HG02973 (cell line): ENCODE data around the gene DNM2.

ENCODE experiments used
- ATAC-seq: cut with Tn5 transposase; IDR thresholded peaks from one replicate; pipeline ENCODE4 v1.9.1; 2021; ENCODE audit warnings: moderate library complexity; ENCODE audit not compliant: unreplicated experiment

DNM2 gene

GRCh38 chr19:10690341-10690781, 27.5 kb upstream of the DNM2 start:
- no peak for ATAC-seq

DNA sequence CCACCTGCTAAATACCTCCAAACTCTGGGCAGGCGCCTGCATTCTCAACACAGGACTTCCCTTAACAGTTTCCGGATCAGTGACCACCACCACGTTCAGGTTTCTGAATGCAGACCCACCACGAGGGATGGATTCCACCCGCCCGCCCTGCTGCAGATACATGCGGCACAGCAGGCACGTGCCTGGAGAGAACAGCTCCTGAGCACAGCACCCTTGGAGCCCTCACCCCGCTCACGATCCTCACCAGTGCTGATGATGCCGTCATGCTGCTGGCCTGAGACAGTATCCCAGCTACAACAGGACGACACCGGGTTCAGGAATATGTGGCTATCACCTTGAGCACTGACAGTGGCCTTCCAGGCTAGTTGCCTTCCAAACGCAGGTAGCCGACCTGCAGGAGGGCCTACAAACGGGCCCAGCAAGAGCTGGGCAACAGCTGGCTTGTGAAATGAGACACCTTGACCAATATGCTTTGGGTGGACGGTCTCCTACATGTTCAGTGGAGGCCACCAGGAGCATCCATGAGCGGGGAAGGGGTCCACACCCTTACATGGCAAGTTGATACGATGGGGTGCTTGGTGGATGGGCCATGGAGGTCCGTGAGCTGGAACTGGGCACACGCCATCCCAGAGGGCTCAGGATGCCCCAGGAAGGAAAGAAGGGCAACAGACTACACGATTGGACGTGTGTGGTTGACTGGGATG, 26.5 kb upstream of the DNM2 start:
- ATAC-seq: no peak

DNA sequence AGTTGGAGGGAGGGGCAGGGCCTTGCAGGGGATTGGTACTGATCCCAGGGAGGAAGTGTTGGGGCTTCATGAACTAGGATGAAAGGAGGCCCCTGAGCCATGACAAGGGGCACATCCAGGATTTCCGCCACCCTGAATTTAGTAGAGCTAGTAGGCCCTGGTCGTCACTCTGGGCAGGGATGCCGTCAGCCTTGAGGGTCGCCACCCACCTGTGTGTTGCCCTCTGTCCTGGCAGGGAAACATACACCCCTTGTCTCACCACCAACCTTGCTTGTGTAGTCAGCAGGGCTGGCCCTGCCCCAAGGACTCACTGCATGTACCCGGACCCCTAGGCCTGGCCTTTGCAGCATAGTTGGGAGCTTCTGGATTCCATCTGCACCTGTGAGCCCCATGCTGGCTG, 26.0 kb upstream of the DNM2 start:
- no peak for ATAC-seq

DNA sequence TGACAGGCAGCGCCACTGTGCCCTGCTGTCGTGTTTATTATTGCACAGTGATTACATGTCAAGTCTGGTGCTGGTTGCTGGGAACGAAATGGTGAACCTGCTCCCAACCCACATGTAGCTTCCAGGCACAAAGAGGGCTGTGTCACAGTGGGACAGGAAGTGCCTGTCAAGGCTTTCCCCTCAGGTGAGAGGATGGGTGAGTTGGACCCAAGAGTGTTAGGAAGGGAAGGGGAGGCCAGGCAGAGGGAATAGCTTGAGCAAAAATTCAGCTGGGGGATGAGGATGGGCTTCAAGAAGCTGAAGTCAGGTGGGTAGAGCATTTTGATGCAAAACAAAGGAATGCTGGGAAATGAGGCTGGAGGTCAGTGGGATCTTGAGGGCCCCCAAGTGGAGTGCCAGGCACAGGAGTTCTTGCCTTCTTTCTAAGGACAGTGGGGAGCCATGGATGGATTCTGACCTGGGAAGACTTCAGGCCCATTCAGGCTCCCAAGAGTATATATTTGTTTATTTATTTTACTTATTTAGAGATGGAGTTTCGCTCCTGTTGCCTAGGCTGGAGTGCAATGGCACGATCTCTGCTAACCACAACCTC, 25.1 kb upstream of the DNM2 start:
- ATAC-seq: no peak

- ATAC-seq: no peak
Measured at GRCh38 chr19:10694706-10695307, 23.1 kb upstream of the DNM2 start.

- peak; percentile 63 for ATAC-seq
Measured at GRCh38 chr19:10695401-10696398, 22.2 kb upstream of the DNM2 start.

DNA sequence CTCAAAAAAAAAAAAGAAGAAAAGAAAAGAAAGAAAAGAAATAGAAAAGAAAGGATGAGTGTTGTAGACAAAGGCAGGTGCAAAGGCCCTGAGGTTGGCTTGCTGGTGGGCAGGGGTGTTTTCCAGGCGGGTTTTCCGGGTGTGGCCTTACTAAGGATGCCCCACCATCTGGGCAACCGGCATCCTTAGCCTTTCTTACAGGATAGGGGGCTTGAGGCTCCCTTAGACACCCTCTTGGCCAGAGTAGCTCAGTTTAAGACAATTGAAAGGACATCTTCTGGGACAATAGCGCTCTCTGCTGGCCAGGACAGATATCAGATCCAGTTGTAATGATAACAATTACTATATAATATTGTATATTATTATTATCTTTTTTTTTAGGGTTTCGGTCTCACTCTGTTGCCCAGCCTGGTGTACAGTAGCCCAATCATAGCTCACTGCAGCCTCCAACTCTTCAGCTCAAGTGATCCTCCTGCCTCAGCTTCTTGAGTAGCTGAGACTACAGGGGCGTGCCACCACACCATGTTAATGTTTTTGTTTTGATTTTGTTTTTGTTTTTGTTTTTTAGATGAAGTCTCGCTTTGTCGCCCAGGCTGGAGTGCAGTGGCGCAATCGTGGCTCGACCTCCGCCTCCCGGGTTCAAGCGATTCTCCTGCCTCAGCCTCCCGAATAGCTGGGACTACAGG, 18.1 kb upstream of the DNM2 start:
- no peak for ATAC-seq

DNA sequence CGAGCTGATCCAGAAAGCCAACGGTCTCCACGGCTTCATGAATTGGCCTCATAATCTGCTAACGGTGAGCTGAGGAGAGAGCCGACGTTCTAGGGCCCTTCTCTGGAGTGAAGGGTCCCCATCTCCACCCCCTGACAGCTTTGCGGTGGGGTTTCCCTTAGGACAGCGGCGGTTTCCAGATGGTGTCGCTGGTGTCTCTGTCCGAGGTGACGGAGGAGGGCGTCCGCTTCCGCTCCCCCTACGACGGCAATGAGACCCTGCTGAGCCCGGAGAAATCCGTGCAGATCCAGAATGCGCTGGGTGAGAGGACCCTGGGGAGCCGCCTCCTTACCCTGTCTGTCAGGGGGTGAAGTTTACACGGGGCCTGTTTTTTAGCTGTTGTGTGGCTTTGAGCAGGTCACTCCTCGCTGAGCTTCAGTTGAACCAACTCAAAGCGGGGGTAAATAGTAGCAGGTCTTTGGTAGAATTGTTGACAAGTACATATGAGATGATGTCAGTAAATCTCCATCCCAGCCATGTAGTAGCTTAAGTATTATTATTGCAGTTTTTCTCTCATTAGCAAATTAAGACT, 15.8 kb upstream of the DNM2 start:
- ATAC-seq: peak; percentile 41

- no peak for ATAC-seq
Measured at GRCh38 chr19:10706990-10707389, 10.9 kb upstream of the DNM2 start.

GRCh38 chr19:10707440-10707839, 10.4 kb upstream of the DNM2 start:
- ATAC-seq: no peak

DNA sequence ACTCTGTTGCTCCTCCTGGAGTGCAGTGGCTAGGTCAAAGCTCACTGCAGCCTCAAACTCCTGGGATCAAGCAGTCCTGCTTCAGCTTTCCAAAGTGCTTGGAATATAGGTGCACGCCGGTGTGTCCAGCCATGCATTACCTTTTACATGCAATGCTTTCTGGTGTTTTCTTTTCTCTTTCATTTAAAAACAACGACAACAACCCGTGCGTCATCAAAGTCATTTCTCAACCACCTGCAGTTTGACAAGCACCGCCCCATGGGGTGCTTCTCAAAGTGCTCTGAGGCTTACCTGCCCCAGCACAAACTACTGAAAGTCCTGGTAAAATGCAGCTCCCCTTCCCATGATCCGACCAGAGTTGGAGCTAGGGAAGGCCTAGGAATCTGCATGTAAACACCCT, 9.6 kb upstream of the DNM2 start:
- no peak for ATAC-seq

GRCh38 chr19:10712045-10712444, 5.8 kb upstream of the DNM2 start:
- ATAC-seq: no peak

GRCh38 chr19:10712754-10713153, 5.1 kb upstream of the DNM2 start:
- no peak for ATAC-seq

DNA sequence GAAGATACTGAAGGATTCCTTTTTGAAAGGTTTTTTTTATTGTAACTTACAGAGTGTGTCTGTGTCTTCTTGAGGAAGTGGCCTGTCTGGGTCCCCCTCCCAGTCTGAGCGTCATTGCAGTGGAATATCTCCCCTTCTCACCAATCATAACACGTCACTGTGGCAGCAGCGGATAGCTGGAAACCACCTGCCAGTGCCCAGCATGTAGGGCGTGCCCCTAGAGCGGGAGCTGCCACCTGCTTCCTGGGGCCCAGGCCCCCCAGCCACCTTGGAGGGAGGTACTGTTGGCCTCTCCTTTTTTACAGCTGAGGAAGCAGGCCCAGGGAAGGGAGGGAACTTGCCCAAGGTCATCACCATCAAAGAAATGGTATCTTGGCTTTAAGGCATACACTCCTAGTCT, 4.6 kb upstream of the DNM2 start:
- ATAC-seq: no peak

DNA sequence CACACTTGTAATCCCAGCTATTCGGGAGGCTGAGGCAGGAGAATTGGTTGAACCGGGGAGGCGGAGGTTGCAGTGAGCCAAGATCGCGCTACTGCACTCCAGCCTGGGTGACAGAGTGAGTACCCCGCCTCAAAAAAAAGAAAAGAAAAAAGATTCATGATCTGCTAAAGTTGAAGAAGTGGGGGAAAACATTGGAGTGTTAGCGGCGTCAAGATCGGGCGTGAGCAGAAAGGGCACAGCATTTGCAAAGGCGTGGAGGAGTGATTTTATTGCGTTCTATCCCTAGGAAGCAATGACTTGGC, 874 bp upstream of the DNM2 start:
- ATAC-seq: no peak

DNA sequence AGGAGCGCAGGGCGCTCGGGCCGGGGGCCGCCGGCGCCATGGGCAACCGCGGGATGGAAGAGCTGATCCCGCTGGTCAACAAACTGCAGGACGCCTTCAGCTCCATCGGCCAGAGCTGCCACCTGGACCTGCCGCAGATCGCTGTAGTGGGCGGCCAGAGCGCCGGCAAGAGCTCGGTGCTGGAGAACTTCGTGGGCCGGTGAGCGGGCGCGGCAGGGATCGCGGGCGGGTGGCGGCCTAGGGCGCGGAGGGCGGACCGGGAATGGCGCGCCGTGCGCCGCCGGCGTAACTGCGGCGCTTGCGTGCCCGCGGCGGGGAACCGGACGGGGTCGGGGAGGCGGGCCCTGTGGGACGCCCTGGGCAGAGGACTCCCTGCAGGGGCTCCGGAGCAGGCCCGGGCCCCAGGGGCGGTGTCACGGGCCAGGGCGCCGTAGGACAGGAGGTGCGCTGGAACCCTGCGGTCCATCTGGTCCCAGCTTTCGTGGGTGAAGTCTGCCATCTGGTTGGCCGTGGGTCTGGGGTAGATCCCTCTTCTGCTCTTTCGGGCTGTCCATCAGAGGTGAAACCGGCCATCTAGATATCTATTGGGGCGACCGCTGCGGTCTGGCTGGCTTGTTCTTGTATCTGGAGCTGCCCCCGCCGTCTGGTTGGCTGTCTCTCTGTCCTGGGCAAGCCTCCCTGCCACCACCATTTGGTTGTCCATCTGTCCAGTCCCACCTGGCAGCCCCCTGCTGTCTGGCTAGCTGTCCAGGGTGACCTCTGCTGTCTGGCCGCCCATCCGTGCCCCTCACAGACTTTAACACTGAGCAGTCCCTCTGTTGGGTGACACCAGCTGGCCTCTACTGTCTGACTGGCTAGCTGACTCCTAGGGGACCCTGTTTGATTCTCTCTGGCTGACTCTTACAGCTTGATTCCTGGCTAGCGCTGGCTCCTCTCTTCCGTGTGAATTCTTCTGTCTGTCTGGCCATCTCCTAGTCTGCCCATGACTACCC, 622 bp downstream of the DNM2 start:
- ATAC-seq: no peak

- ATAC-seq: no peak
Measured at GRCh38 chr19:10719466-10719961, 1.6 kb downstream of the DNM2 start.

DNA sequence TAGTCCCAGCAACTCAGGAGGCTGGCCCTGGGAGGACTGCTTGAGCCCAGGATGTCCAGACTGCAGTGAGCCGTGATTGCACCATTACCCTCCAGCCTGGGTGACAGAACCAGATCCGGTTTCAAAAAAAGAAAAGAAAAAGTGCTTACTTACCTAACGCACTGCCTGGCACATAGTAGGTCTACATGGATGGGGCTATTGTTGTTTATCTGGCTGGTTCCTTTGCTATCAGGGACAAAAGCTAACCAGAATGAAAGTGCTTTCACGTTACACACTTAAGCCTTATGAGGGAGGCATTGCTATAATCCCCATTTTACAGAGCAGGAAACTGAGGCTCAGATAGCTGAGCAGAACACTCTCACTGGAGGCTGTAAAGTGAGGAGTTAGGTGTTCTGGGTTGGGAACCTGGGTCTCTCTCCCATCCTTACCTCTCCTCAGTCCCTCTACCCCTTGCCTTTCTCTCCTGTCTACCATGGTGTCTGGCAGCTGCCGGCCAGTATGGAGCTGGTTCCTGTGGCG, 2.8 kb downstream of the DNM2 start:
- ATAC-seq: no peak

DNA sequence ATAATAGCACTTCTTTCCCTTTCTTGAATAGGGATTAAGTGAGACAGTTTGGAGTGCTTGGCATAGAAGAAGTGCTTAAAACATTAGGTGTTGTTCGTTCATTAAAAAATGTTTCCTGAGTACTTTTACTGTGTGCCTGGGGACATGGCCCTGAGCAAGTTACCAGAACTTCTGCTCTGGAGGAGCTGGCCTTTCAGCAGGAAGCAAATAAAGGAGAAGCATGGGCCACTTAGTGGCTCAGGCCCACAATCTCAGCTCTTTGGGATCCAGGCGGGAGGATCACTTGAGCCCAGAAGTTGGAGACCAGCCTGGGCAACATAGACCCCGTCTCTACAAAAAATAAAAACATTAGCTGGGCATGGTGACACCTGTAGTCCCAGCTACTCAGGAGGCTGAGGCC, 5.7 kb downstream of the DNM2 start:
- no peak for ATAC-seq
